CD4-positive, alpha-beta T cell treated with Interleukin-12 subunit alpha and Interleukin-12 subunit beta, for 1 hour (primary cell): ENCODE results near the gene MPRIP.
A peak's percentile ranks its signal among the peaks of the same experiment; 100 is the strongest.

ENCODE experiments used
- DNase-seq: peaks from one replicate; pipeline ENCODE4 v3.0.0-alpha.2; 2020

MPRIP gene

DNA sequence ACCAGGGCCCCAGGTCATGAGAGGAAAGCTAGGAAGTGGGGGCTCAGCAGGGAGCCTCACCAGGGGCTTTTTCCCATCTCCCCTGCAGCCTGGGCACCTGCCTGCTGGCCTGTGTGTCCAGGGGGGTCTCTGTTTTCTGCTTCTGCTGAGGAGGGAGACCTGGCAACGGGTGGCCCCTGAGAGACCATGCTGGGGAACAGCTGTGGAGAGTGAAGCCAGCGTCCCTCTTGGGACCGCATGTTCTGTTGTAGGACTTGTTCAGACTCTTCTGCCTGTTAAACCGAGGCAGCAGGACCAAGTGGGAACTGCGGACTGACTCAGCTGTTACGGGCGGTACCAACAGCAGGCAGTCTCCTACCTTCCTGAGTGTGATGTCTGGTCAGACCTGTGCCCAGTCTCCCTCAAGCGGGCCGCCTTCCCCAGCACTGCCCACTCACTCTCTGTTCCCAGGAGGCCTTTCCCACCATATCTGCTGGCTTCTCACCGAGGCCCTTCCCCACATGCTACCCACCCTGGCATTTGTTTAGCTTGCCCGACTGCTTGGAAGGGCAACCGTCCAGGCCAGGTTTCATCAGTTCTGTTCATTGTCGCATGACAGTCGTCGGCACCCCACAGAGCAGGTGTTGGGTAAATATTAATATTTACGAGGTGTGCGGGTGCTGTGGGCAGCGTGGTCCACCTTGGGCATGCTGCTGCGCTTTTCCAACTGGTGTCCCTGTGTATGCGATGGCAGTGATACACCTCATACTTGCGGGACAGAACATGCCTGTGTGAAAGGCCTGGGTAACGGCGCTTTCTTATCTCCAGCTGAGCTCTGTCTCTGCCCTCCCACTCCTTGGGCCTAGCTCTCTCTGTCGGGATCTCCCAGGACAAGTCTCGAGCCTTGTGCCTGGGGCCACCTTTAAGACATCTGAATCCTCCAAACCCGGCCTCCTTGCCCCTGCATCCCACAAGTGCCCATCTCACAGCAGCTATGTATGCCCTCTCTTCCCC, 69.4 kb downstream of the MPRIP start:
- DNase-seq, result no peak

- DNase-seq, result no peak
These were observed 70.5 kb downstream of the MPRIP start for GRCh38 chr17:17112628-17113200.

- DNase-seq, result no peak
These were observed 72.5 kb downstream of the MPRIP start for GRCh38 chr17:17114592-17115225.

- no peak for DNase-seq
These were observed 73.4 kb downstream of the MPRIP start for GRCh38 chr17:17115620-17116019.

- no peak for DNase-seq
These were observed 74.1 kb downstream of the MPRIP start for GRCh38 chr17:17116406-17116805.

DNA sequence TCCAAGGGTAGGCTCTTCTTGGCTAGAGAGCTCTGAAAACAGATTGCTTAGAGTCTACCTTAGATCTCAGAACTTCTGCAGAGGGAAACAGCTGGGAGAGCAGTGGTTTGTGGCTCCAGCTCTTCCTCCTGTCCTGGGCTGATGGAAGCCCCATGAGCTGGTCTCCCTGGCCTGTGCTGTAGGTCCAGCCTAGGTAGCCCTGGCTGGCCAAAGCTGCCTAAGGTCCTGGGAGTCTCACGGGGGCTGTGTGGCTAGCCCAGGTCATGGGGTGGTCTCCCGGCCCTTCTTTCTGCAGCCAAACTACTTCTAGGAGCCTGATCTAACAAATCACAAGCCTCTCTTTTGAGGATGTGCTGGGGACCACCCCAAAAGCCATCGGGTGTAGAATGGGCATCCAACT, 75.7 kb downstream of the MPRIP start:
- no peak for DNase-seq

GRCh38 chr17:17118399-17118798, 76.1 kb downstream of the MPRIP start:
- DNase-seq, result no peak

GRCh38 chr17:17119106-17119505, 76.8 kb downstream of the MPRIP start:
- no peak for DNase-seq

DNA sequence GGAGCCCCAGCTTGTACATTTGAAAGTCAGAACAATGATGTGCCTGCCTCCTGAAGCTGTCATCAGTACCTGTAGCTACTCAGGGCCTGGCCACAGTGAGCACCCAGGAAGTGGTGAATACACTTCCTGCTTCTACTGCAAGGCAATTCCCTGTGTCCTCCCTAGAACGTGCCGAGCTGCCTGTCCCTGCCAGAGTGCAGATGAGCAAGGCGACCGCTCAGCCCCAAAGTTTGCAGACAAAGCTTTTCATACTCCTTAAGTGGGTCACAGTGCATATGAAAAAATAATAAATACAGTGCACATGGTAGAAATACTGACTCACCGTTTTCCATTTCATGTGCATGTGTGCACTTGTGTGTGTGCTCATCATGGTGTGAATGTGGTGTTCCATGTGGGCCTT, 77.3 kb downstream of the MPRIP start:
- DNase-seq, result peak; percentile 65

DNA sequence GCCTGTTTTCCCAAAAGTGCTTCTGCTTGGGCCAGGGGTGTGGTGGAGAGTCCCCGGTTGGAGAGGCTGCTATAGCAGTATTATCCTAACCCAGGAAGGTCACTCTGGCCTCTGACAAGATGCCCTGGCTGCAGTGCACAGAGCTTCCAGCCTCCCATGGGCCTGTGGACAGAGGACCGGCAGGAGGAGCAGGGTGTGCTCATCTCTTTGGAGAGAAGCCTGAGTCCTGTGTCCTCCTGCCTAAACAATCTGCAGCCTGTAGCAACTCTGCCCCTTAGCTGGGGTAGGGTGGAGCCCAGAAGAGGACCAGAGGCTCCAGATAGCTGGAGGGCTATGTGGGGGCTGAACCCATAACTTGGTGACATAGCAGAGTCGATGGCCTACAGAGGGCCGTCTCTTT, 78.0 kb downstream of the MPRIP start:
- no peak for DNase-seq

DNA sequence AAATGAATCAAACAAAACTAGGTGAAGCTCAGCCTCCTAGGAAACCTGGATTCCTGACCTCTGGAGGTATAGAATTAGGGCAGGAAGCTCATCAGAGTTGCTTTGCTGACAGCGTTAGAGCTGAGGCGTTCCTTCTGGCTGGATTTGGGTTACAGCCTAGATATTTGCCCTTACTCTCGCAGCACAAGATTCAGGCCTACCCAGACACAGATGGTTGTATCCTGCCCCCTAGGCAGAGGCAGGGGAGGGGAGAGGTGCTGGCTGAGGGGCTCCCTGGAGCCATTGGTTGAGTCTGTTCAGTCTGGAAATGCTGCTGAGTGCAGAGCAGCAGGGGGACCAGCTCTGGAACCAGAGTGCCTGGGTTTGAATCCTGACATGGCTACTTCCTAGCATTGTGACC, 78.4 kb downstream of the MPRIP start:
- no peak for DNase-seq

DNA sequence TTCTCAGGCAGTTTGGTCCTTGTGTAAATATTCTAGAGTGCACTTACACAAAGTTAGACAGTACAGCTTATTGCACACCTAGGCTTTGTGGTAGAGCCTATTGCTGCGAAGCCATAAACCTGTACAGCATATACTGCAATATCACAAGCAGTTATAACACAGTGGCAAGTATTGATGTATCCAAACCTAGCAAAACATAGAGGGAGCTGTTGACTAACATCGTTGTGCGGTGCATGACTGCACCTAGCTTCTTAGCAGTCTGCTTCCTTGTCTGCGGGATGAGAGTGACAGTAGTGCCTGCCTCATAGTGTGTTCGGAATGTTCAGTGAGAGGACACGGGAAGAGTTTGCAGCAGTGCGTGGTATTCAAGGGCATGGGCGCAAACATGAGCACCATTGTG, 78.9 kb downstream of the MPRIP start:
- DNase-seq, result no peak

DNA sequence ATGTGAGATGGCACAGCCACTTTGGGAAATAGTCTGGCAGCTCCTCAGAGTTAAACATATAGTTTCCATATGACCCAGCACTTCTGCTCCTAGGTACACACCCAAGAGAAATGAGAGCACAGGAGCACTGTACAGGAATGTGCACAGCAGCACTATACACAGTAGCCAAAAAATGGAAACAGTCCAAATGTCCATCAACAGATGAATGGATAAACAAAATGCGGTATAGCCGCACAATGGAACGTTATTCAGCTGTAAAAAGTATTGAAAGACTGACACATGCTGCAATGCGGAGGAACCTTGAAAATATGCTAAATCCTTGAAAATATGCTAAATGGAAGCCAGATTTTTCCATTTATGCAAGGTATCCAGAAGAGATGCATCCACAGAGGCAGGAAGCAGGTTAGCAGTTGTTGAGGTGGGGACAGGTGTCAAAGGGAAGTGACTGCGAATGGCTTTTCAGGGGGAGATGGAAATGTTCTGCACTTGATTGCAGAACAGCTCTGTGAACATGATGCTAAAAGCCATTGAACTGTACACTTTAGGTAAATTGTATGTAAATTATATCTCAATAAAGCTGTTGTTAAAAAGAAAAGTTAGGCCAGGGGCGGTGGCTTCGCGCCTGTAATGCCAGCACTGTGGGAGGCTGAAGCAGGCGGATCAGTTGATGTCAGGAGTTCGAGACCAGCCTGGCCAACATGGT, 80.7 kb downstream of the MPRIP start:
- DNase-seq, result no peak

DNA sequence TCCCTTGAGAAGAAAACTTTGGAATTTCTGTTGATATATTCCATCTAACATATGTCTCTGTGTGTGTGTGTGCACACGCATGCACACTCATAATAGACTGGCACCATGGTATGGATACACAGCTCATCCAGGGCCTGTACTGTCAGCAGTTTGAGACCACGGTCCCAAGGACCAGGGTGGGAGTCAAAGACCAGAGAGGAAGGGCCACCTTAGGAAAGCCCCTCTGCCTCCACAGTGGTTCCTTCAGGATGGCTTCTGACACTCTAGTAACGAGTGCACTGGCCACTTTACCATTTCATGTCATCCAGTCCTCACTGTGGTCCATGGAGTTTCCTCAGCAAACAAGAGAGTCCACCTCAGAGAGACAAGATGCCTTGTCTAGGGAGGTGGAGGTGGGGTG, 82.1 kb downstream of the MPRIP start:
- DNase-seq, result no peak

DNA sequence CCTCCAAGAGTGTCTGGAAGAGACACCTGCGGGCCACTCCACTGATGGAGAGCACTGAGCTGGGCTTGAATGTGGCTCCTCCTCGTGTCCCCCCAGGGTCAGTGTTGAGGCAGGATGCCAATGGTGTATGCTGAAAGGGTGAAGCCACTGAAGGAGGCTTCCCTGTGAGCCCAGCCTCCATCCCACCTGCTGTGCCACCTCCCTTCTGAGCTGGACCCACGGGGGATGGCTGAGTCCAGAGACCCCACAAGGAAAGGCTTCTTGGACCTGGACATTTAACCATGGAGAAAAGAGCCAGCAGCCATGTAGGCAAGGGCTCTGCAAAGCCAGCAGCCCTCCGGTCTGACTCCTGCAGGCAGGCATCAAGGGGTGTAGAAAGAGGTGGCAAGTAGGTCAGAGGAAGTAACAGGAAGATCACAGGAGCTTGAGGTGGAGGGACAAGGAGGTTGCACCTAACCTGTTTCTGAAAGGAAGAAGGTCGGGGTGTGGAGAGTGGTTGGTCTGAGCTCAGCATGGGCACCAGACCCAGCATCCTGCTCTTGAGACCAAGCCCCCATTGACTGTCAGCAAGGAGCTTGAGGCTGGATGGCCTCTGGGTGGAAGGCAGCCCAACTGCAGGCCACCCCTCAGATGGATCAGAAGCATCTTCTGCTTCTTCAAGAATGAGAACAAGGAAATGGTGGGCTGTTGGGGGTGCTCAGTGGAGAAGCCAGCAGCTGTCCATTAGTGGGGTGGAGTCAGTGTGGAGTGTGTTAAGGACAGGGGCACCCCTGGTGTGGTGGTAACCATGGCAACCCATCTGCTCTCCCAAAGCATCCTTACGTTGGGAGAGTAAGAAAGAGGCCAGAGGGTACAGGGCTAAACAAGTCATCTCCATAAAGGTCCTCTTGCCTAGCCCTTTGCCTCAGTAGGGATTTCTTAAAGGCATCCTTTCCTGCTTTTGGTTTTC, 83.2 kb downstream of the MPRIP start:
- peak; percentile 44 for DNase-seq

DNA sequence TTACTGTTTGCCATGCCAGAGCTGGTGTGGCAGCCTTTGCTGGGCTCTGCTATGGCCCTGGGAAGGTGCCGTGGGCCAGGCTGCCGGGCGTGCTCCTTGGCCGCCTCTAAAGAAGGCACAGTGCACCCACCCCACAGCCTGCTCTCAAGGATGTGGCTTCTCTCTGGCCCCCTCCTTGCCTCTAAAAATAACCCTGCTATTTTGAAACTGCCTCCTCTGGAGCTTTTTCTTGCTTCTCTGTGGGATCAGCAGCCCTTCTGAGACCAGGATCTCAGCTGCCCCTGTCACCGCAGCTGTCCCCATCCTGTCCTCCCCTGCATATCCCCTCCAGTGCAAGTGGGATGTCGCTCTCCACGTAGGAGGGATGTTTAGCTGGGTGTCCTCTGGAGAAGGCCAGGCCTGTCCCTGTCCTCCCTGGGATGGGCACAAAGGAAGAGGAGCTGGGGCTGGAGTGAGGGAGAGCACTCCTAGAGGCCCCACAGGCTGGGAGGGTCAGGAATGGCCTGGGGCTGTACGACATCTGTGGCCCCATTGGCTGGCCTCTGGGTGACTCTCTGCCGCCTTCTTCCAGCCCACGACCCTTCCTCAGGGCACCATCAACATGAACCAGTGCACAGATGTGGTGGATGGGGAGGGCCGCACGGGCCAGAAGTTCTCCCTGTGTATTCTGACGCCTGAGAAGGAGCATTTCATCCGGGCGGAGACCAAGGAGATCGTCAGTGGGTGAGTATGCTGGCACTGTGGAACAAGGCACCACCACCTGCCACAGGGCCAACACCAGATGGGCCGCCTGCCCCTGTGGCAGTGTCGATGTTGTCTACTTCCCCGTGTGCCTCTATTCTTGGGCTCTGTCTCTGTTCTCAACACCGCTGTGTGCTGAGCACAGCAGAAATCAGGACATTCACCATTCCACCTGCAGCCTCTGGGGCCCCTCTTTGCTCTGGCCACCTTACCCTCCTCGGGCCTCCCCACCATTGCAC, 84.2 kb downstream of the MPRIP start:
- DNase-seq, result no peak

GRCh38 chr17:17127156-17127555, 84.9 kb downstream of the MPRIP start:
- DNase-seq, result no peak

GRCh38 chr17:17127730-17128291, 85.6 kb downstream of the MPRIP start:
- DNase-seq, result no peak

- no peak for DNase-seq
These were observed 86.3 kb downstream of the MPRIP start for GRCh38 chr17:17128476-17129075.

- no peak for DNase-seq
These were observed 87.2 kb downstream of the MPRIP start for GRCh38 chr17:17129466-17129865.
